ENCODE measurements around the gene HCLS1.

Gene HCLS1

DNA sequence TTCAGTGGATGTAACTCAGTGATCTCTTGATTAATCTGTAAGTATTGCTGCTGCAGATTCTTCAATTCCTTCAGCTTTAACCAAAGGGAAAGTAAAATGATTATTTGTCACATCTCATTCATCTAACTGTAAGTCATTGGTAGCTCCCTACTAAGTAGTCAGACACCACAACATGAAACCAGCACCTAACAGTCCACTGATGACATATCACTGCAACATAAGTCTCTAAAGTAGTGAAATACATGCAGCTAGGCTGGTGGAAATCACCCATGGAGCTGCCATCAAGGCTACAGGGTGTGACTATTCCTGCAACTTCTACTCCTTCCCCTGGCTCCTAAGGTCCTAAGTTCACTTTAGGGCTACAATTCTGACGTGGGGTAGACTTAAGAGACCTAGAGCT lies 21.1 kb upstream of the HCLS1 start:
- Histone ChIP-seq H3K4me3 (ENCODE audit: low read depth, low read length) (no peak overlapping the region), H3K36me3 (no peaks in the 10 kb centered on the region; the same call in 1 of the 2 replicates), H3K4me1 (no peaks in the 10 kb centered on the region), H3K9me3 (no peaks in the 10 kb centered on the region), H3K27me3 (no peaks in the 10 kb centered on the region)
- TF ChIP-seq, protein P1, sequence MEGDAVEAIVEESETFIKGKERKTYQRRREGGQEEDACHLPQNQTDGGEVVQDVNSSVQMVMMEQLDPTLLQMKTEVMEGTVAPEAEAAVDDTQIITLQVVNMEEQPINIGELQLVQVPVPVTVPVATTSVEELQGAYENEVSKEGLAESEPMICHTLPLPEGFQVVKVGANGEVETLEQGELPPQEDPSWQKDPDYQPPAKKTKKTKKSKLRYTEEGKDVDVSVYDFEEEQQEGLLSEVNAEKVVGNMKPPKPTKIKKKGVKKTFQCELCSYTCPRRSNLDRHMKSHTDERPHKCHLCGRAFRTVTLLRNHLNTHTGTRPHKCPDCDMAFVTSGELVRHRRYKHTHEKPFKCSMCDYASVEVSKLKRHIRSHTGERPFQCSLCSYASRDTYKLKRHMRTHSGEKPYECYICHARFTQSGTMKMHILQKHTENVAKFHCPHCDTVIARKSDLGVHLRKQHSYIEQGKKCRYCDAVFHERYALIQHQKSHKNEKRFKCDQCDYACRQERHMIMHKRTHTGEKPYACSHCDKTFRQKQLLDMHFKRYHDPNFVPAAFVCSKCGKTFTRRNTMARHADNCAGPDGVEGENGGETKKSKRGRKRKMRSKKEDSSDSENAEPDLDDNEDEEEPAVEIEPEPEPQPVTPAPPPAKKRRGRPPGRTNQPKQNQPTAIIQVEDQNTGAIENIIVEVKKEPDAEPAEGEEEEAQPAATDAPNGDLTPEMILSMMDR (IDR thresholded peaks at IDR 0.05; ENCODE audit: low read depth, low read length): no peak
- no peak for DNase-seq

DNA sequence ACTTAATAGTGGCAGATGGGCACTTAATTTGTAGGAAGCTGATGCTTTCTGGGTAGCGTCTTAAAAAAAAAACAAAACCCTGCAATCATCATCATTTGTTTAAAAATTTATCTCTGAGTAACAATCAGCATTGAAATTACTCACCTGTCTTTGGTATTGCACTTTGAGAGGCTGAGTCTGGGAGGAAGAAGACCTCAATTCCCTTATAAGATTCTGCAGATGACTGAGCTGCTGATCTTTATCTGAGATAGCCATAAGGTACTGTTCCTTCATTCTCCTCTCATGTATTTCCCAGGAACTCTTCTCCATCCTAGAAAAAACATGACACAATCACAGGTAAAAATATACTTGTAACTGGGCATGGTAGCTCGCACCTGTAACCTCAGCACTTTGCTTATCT lies 16.4 kb upstream of the HCLS1 start:
- H3K36me3 ChIP-seq: peaks cover 9% of the 10 kb centered on the region

DNA sequence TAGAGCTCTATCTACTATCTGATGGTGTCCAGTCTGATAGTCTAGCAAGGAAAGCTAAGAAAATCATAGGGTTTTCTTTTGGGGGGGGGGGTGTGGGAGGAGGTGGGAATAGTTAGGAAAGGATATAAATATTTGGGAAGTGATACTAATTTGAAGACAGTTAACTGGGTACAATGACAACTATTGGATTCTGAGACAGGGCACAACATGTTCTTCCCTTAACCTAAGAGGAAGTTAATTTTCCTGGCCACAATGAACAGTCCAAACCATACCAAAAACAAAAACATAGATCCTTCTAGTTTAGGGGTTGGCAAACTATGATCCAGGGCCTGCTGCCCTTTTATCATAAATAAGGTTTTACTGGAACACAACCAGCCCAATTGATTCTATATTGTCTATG lies 10.0 kb upstream of the HCLS1 start:
- TF ChIP-seq, protein P1 (IDR thresholded peaks at IDR 0.05; ENCODE audit: low read depth, low read length): no peak
- Histone ChIP-seq H3K36me3 (peaks cover 4% of the 10 kb centered on the region; the same call in 1 of the 2 replicates), H3K9me3 (no peaks in the 10 kb centered on the region), H3K4me1 (no peaks in the 10 kb centered on the region), H3K27me3 (no peaks in the 10 kb centered on the region), H3K4me3 (ENCODE audit: low read depth, low read length) (no peak overlapping the region)
- DNase-seq: no peak

More for the DNA sequence above, 16.4 kb upstream of the HCLS1 start:
- H3K9me3 ChIP-seq: no peaks in the 10 kb centered on the region
- TF ChIP-seq, protein P1 (IDR thresholded peaks at IDR 0.05; ENCODE audit: low read depth, low read length): no peak
- no peak overlapping the region for H3K4me3 ChIP-seq (ENCODE audit: low read depth, low read length)
- no peaks in the 10 kb centered on the region for H3K4me1 ChIP-seq
- no peak for DNase-seq
- no peaks in the 10 kb centered on the region for H3K27me3 ChIP-seq

DNA sequence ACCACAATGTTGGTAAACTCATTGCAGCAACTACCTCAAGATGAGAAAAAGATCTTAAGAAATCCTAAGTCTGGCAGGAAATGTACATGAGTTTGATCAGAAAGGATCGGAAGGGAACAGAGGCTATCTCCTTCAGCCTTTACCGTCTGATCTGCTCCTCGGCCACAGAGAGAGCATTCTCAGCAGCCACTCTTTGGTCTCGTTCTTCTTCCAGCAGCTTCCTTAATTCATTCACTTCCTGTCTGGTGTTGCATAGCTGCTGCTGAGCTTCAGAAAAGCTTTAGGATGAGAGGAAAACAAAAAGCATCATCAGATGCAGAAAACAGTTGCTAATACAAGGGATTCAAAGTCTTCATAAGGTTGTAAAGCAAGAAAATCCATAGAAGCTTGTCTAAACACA lies 6.6 kb upstream of the HCLS1 start:
- Histone ChIP-seq H3K27me3 (no peaks in the 10 kb centered on the region), H3K36me3 (peaks cover 8% of the 10 kb centered on the region), H3K4me1 (no peaks in the 10 kb centered on the region), H3K4me3 (ENCODE audit: low read depth, low read length) (no peak overlapping the region), H3K9me3 (no peaks in the 10 kb centered on the region)
- TF ChIP-seq, protein P1 (IDR thresholded peaks at IDR 0.05; ENCODE audit: low read depth, low read length): no peak
- DNase-seq: no peak

GRCh38 chr3:121665488-121665887 lies 4.8 kb upstream of the HCLS1 start:
- TF ChIP-seq, protein P1 (IDR thresholded peaks at IDR 0.05; ENCODE audit: low read depth, low read length): no peak
- no peak for DNase-seq
- no peaks in the 10 kb centered on the region for H3K27me3 ChIP-seq
- H3K9me3 ChIP-seq: no peaks in the 10 kb centered on the region
- peaks cover 8% of the 10 kb centered on the region for H3K36me3 ChIP-seq
- no peaks in the 10 kb centered on the region for H3K4me1 ChIP-seq
- no peak overlapping the region for H3K4me3 ChIP-seq (ENCODE audit: low read depth, low read length)

GRCh38 chr3:121663171-121663847 lies 2.6 kb upstream of the HCLS1 start:
- DNase-seq: no peak
- TF ChIP-seq, protein P1 (IDR thresholded peaks at IDR 0.05; ENCODE audit: low read depth, low read length): no peak
- H3K36me3 ChIP-seq: peaks cover 8% of the 10 kb centered on the region

More at GRCh38 chr3:121663171-121663847, 2.6 kb upstream of the HCLS1 start:
- Histone ChIP-seq H3K9me3 (no peaks in the 10 kb centered on the region), H3K4me1 (no peaks in the 10 kb centered on the region), H3K27me3 (no peaks in the 10 kb centered on the region), H3K4me3 (ENCODE audit: low read depth, low read length) (no peak overlapping the region)

Data from BE2C (cell line).